SH-SY5Y (cell line): ENCODE data around the gene PDE11A.

Experiments
- GATA2 ChIP-seq: IDR thresholded peaks from 2 replicates; pipeline ENCODE4 v1.6.1; 2011; ENCODE audit warnings: mild to moderate bottlenecking, low read depth, low read length
- GATA3 ChIP-seq: IDR thresholded peaks from 2 replicates; pipeline ENCODE4 v1.6.1; 2011; ENCODE audit warnings: low read depth, mild to moderate bottlenecking, low read length, moderate library complexity

DNA sequence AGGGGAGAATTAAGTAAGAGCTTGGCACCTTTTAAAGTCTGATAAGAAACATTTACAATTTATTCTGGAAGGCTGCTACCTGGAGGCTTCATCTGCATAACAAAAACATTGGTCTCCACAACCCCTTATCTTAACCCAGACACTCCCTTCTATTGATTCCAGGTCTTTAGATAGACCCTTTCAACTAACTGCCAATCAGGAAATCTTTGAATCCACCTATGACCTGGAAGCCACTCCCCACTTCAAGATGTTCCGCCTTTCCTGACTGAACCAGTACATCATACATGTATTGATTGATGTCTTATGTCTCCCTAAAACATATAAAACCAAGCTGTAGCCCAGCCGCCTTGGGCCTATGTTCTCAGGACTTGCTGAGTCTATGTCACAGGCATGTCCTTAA is 390.6 kb downstream of the PDE11A start:
- no peak for TF ChIP-seq GATA3
- no peak for TF ChIP-seq GATA2
